ENCODE measurements around the gene STK16.
"Not testable (repeated sequence)": the region's sequence is repeated elsewhere in the genome, so short reads cannot be mapped to it uniquely, and the experiment has no call there.

STK16 gene

DNA sequence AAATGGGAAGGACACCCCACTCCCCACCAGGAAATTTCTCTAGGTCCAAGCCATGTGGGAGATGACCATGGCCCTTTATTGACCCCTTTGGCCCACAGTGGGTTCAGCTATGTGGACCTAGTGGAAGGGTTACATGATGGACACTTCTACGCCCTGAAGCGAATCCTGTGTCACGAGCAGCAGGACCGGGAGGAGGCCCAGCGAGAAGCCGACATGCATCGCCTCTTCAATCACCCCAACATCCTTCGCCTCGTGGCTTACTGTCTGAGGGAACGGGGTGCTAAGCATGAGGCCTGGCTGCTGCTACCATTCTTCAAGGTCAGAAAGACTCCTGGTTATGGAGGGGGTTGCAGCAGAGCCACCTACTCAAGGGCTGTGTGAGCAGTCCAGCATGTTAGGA lies 1.3 kb downstream of the STK16 start:
- no peak for DNase-seq

DNA sequence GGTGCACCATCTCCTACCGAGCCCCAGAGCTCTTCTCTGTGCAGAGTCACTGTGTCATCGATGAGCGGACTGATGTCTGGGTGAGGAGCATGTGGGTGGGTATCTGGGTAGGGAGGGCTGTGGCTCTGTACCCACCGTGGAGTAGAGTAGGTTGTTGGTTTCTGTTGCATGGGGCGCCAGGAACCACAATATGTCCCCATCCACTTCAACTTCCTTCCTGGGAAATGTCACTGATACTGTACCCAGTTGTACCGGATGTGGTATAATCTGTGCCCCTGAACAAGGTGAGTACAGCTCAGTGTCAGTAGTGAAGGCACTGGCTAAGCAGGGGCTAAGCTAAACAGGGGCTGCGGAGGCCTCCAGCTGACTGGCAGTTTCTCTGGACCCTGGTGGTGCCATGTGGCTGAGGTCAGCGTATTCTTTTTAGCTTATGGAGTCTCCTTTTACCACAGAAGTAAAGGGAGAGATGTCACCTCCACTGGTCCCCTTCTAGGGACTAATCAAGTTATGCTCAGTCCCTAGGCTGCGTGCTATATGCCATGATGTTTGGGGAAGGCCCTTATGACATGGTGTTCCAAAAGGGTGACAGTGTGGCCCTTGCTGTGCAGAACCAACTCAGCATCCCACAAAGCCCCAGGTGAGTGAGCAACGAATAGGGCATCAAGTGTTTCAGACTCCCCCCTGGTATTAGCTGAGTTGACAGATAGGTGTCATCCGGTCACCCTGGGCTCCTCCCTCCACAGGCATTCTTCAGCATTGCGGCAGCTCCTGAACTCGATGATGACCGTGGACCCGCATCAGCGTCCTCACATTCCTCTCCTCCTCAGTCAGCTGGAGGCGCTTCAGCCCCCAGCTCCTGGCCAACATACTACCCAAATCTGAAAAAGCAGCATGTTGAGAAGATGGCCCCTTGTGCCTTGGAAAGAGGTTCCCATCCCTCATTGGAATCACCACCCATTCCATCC lies 2.7 kb downstream of the STK16 start:
- DNase-seq = no peak

DNA sequence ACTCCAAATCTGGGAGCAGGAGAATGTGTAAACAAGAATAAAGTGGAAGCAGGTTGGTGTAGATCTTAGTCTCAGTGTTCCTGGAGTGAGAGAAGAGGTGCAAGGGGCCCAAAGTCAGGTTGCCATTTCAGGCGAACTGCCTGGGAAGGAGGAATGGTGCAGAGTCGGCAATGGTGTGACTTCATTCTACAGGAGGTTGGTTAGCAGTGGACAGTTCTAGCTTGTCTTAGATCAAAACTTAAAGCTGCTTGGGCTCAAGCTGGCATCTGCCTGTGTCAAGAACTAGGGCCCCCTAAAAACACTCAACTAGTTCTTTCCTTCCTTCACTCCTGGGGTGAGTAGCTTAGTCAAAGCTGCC lies 3.5 kb downstream of the STK16 start:
- DNase-seq = no peak

- peak; percentile 67 for DNase-seq
Measured at GRCh38 chr2:219249203-219249980, 4.1 kb downstream of the STK16 start.

DNA sequence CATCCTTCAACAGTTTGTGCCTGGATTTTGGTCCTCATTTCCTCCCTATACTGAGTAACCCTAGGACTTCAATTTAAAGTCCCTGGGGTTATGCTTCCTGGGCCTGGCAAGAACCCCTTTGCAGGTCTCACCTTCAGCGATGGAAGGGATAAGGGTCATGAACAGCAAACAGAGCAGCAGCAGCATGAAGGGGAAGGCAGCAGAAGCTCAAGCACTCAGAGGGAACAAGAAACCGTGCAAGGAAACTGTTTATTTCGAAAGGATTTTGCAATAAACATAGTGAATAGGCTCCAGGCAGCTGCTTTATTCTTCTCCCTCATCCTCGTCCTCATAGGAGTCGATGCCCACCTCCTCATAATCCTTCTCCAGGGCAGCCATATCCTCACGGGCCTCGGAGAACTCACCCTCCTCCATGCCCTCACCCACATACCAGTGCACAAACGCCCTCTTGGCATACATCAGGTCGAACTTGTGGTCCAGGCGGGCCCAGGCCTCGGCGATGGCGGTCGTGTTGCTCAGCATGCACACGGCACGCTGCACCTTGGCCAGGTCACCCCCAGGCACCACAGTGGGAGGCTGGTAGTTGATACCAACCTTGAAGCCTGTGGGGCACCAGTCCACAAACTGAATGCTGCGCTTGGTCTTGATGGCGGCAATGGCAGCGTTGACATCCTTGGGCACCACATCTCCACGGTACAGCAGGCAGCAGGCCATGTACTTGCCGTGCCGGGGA lies 4.9 kb downstream of the STK16 start:
- no peak for DNase-seq

DNA sequence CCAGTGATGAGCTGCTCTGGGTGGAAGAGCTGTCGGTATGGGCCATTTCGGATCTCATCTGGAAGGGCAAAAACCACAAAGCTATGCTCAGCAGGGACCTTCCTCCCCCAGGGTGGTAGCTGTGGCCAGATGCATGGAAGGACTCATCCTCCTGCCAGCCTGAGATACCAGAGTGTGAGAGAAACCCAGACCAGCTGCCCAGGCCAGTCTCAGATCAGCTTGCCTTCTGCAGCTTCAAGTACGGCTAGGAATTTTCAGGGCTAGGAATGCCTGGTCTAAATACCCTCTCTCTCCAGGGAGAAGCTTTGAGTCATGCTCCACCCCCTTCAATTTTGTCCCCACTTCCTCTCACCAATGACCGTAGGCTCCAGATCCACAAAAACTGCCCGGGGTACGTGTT lies 6.4 kb downstream of the STK16 start:
- no peak for DNase-seq

DNA sequence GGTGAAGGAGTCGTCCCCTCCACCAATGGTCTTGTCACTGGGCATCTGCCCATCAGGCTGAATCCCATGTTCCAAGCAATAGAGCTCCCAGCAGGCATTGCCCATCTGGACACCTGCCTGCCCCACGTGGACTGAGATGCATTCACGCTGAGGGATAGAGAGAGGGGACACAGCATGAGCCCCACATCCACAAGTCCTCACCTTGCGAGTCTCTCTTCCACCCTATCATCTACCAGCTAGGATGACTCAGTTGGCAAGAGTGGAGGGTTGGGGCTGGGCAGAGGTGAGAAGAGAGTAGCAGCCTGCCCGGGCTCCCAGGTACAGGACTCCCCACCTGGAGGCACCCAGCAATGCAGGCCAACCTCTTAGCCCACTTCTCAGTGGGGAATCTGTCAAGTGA lies 6.8 kb downstream of the STK16 start:
- no peak for DNase-seq

GRCh38 chr2:219252570-219252899 lies 7.3 kb downstream of the STK16 start:
- DNase-seq = no peak

DNA sequence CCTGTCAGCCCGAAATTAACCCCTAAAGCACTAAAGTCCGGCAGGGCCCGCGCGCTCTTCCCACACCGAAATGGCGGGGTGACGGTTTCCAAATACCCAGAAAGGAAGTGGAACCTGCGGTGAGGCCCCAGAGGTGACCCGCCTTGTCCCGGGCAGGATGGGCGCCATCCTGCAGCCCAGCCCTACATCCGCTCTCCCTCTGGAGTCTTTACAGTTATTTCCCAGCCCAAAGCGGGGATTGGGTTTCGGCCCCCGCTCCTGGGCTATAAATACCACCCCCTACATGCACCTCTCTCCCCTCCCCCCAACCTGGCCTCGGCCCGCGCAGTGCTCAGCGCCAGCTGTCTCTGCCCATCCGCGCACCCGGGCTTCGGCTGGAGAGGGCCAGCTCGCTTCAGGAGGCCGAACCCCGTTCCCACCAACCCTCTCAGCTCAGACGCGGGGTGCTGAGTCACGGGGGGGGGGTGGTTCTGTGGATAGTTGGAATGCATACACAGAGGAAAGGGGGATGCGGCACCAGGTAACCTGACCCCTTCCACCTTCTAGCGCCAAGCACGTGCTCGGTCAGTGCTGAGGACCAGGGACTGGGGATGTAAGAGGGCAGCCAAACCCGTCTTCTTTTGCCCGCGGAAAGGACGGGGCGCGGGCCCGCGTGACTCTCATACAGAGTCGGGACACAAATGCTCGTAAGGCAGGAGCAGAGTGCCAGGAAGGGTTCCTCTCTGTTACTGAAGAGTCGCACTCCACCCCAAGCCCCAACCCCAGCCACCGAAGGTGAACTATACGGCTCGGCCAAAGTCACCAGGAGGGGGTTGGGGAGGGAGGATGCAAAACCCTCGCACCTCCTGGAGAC lies 7.8 kb downstream of the STK16 start, which contains the start of gene TUBA4B:
Gene TUBA4B (plus strand): TSS at position 344 of the 853 bp plus-strand sequence. CDS start 165 bp downstream, at position 509.
- DNase-seq = no peak

DNA sequence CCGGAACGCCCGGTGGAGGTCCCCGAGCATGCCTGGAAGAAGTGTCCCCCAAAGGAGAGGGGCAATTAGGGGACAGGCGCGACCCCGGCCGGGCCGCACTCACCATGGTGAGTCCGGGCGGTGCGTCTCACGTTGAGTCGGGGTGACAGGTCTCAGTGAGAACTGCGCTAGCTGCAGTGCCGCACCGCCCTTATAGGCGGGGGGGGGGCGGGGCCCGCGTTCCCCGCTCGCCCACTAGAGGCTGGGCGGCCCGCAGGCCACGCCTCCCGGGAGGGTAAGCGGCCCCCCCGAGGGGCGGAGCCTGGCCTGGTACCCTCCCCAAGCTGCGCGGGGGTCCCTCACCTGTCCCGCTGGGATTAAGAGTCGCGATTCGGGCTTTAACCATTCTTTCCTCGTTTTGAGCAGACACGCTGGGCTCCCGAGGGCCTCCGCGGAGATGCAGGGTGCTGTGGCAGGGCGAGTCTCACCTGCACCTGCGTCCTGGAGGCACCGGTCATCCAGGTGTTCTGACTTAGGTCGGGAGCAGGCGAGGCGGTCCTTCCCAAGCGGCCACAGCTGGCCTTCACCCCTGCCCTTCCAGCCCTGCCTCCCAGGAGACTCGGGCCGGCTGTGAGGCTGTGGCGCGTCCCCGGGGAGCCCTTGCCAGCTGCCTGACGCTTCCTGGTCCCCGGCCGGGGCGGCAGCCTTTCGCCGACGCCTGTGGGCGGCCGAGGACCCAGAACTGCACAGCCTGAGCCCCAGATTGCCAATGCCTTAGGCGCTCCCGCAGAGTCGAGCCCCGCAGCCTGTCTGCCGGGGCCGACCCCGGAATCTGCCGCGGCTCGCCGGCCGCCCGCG lies 8.7 kb downstream of the STK16 start, which contains the start of gene TUBA4A:
Gene TUBA4A (minus strand): TSS at position 166 of the 837 bp plus-strand sequence. CDS start 60 bp downstream, at position 106.
- no peak for DNase-seq

DNA sequence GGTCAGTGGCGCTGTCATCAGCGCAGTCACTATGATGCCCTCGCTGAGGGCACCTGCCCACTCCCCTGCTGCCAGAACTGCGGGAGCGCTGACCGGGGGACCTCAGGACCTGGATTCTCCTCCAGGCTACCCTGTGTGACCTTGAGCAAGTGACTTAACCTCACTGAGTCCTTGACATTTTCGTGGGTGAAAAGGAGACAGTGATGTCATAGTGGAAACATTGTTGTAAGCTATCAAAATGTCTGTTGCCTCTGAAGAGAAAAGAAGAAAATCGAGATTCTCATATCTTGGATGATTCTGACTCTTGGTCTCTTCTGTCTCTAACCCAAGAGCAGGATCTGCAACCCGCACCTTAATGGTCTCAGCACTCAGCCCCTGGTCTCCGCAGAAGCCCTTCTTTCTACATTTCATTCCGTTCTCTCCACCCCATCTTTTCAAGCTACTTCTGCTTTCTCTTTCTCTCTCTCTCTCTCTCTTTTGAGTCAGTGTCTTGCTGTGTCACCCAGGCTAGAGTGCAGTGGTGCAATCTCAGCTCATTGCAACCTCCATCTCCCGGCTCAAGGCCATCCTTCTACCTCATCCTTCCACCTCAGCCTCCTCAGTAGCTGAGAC lies 9.4 kb downstream of the STK16 start:
- DNase-seq = no peak

GRCh38 chr2:219258942-219259341 lies 13.7 kb downstream of the STK16 start:
- DNase-seq = not testable (repeated sequence)

- DNase-seq = no peak
Measured at GRCh38 chr2:219261024-219261855, 16.0 kb downstream of the STK16 start.

- no peak for DNase-seq
Measured at GRCh38 chr2:219266232-219266631, 21.0 kb downstream of the STK16 start.

GRCh38 chr2:219266886-219267285 lies 21.6 kb downstream of the STK16 start:
- DNase-seq = no peak

DNA sequence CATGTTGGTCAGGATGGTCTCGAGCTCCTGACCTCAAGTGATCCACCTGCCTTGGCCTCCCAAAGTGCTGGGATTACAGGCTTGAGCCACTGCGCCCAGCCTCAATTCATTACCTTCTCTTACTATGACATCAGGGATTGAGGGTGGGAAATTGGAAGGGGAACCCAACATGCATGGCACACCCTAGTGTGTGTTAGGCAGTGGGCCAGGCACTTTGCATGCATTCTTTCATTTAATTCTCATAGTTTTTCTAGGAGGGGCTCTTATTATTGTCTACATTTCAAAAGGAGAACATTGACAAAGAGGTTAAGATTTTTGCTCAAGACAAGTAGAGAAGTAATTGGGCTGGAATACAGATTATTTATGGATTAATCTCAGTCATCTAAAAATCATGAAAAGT lies 23.0 kb downstream of the STK16 start:
- DNase-seq = no peak

DNA sequence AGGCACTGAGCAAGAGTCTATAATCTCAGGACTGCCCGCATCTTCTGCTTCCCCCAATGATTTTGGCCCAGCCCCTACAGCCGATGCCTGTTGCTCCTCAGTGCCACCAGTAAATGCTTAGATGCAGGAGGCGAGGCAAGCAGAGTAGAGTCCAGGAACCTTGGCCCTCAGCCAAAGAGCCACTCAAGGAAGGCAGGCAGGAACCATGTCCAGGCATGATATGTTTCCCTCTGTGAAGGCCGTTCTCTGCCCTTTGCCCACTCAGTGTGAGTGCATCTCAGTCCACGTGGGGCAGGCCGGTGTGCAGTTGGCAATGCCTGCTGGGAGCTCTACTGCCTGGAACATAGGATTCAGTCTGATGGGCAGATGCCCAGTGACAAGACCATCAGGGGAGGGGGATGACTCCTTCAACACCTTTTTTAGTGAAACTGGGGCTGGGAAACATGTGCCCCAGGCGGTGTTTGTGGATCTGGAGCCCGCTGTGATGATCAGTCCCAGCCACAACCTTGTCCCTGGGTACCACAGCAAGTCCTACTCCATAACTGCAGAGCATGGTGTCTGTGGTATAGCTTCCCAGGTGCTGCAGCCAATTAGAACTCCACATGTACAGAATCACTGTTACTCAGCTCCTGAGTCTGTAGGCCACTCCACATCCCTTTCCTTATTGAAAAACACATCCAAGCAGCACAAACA lies 24.2 kb downstream of the STK16 start:
- peak; percentile 31 for DNase-seq

DNA sequence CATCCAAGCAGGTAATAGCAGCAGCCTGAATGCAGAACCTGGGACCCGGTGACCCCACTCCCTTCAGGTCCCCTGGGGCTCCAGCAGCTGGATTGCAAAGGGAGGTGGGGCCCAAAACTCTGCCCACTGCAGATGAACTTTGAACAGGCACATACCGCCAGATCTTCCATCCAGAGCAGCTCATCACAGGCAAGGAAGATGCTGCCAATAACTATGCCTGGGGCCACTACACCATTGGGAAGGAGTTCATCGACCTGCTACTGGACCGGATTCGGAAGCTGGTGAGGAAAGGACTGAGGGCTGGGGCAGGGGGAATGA lies 24.7 kb downstream of the STK16 start:
- DNase-seq = no peak

- DNase-seq = no peak
Measured at GRCh38 chr2:219271021-219271420, 25.7 kb downstream of the STK16 start.

Measured in NCI-H2029 treated with DMSO at 0.1 percent for 48 hours (cell line).